ENCODE data around the gene DHRS9. TPM values are rescaled to one million over a fixed set of nuclear protein-coding genes. Genes with fewer than 3 reads are reported as not detected.

The DHRS9 gene
- total and polyA plus RNA-seq, 9 of the 15 experiments (the other 6 are each of a cell fraction or from before 2014, with no cell fraction given), result 0.27 to 1.7 (median 0.69) TPM

GRCh38 chr2:169050476-169051240, 18.7 kb upstream of the DHRS9 start (continued):
- peak; percentile 37; the same call in 1 of the 2 replicates for TF ChIP-seq ZBTB2 (IDR thresholded peaks at IDR 0.05)
- TF ChIP-seq ZEB2 (IDR thresholded peaks at IDR 0.05), result peak; percentile 92
- peak; percentile 41; the same call in 1 of the 2 replicates for TF ChIP-seq RAD51 (IDR thresholded peaks at IDR 0.05; ENCODE audit: borderline replicate concordance, low read depth)
- peak; percentile 79 for TF ChIP-seq NCOA1 (IDR thresholded peaks at IDR 0.05; ENCODE audit: low read depth)
- peak; percentile 38 for TF ChIP-seq EP400 (IDR thresholded peaks at IDR 0.05)
- TF ChIP-seq ATF1 (CRISPR knock-in tag; IDR thresholded peaks at IDR 0.05), result no peak
- peak; percentile 84 for TF ChIP-seq ATF1 (tag; IDR thresholded peaks at IDR 0.05)
- no peak for TF ChIP-seq YBX1 (IDR thresholded peaks at IDR 0.05)
- TF ChIP-seq C11orf30 (IDR thresholded peaks at IDR 0.05; ENCODE audit: low read depth), result peak; percentile 97
- peak in 1 of 2 experiments; percentile 77; a peak in 2 of 4 replicates for TF ChIP-seq HDAC1 (IDR thresholded peaks at IDR 0.05)
- peak; percentile 87 for TF ChIP-seq EP300 (IDR thresholded peaks at IDR 0.05; ENCODE audit: low read length)
- TF ChIP-seq ID3 (CRISPR knock-in tag; IDR thresholded peaks at IDR 0.05), result no peak
- TF ChIP-seq ID3 (tag; IDR thresholded peaks at IDR 0.05), result 0 out of 2 replicates have a peak, but pooled peaks have one; percentile 21
- peak in 1 of 2 experiments; percentile 47; a peak in 1 of 4 replicates for TF ChIP-seq TBL1XR1 (IDR thresholded peaks at IDR 0.05; ENCODE audit: low read length in 2 of 2)
- no peak for TF ChIP-seq NR0B1 (IDR thresholded peaks at IDR 0.05; ENCODE audit: partially characterized antibody)
- TF ChIP-seq KDM1A (IDR thresholded peaks at IDR 0.05), result peak; percentile 87 to 89
- TF ChIP-seq ZNF583 (CRISPR knock-in tag; IDR thresholded peaks at IDR 0.05), result no peak
- TF ChIP-seq ARID1B (IDR thresholded peaks at IDR 0.05), result peak; percentile 96
- peak; percentile 60 for TF ChIP-seq POLR2AphosphoS5 (IDR thresholded peaks at IDR 0.05; ENCODE audit: control insufficient read depth, insufficient read depth, low read depth, low read length)
- no peak for TF ChIP-seq YY1 (IDR thresholded peaks at IDR 0.05; ENCODE audit: borderline replicate concordance in 1 of 3, control insufficient read depth in 1 of 3, extremely low read depth in 1 of 3, insufficient read depth in 3 of 3, insufficient read length in 1 of 3, insufficient replicate concordance in 2 of 3, low read depth in 1 of 3, low read length in 2 of 3)
- TF ChIP-seq RBBP5 (IDR thresholded peaks at IDR 0.05; ENCODE audit: borderline replicate concordance, insufficient read depth, low read length, poor library complexity, severe bottlenecking), result peak; percentile 55
- TF ChIP-seq XRCC4 (IDR thresholded peaks at IDR 0.05; ENCODE audit: extremely low read depth, insufficient read depth, insufficient read length), result no peak
- TF ChIP-seq ZNF12 (CRISPR knock-in tag; IDR thresholded peaks at IDR 0.05), result no peak
- TF ChIP-seq MEIS2 (IDR thresholded peaks at IDR 0.05; ENCODE audit: partially characterized antibody), result peak; percentile 99
- TF ChIP-seq DACH1 (IDR thresholded peaks at IDR 0.05; ENCODE audit: partially characterized antibody), result peak; percentile 38
- no peak for TF ChIP-seq RB1 (IDR thresholded peaks at IDR 0.05; ENCODE audit: low read depth)
- TF ChIP-seq CC2D1A (IDR thresholded peaks at IDR 0.05), result peak; percentile 84
- no peak for TF ChIP-seq ZNF347 (CRISPR knock-in tag; IDR thresholded peaks at IDR 0.05; ENCODE audit: low read depth)
